Stimulated activated CD4-positive, alpha-beta T cell treated with anti-CD3 and anti-CD28 coated beads, Interleukin-1b, Interleukin-23, amount 100 ng/mL, for 1 hour (primary cell): ENCODE results near the gene MRPL50.

Experiments
- DNase-seq, 2 donors: peaks; one replicate each; pipeline ENCODE4 v3.0.0-alpha.2; 2020; ENCODE audit warnings: low read depth in 2 of 2

MRPL50 gene

GRCh38 chr9:101398068-101398929, at the start of gene MRPL50, which contains the start of gene ZNF189:
MRPL50 (minus strand) TSS chr9:101398618; CDS start chr9:101398592, 26 bp downstream.
ZNF189 (plus strand) TSS chr9:101398851; CDS start chr9:101399157, 306 bp downstream.
- DNase-seq: peak; percentile 84 to 91

DNA sequence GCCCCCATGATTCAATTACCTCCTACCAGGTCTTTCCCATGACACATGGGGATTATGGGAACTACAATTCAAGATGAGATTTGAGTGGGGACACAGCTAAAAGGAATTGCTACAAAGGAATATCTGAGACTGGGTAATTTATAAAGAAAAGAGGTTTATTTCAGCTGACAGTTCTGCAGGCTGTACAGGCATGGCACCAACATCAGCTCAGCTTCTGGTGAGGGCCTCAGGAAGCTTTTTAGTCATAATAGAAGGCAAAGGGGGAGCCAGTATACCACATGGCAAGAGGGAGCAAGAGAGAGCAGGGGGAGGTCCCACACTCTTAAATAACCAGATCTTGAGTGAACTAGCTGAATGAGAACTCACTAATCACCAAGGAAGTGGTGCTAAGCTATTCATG, 48.3 kb upstream of the MRPL50 start:
- DNase-seq: no peak

DNA sequence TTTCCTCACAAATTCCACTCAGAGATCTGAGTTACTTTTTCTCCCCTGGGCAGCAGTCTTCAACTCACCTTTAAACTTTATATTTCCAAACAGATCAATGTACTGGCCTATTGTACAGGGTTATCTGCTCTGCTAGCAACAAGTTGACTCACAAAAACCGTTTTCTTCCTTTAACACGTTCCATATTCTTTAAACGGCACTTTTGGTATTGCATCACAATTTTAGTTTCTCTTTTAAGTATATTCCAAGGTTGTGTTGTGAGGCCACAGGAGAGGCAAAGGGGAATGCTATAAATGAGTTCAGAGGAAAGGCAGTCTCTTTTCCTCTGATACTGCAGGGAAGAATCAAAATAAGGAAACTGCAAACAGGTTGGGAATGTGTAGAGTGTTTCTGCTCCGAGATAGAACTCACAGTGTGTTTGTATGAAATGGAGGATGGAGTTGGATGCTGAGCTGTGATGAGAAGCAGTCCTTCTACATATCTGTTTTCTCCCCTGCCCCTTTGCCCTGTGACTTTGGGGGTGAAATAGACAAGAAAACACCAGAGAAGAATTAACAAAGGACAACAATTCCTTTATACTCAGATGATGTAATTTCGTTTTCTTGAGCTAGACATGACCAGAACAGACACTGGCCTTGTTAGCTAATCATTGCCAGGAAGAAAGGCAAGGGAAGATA, 47.1 kb upstream of the MRPL50 start:
- no peak for DNase-seq

- DNase-seq: no peak
Observed at GRCh38 chr9:101443364-101443771, 45.0 kb upstream of the MRPL50 start.

DNA sequence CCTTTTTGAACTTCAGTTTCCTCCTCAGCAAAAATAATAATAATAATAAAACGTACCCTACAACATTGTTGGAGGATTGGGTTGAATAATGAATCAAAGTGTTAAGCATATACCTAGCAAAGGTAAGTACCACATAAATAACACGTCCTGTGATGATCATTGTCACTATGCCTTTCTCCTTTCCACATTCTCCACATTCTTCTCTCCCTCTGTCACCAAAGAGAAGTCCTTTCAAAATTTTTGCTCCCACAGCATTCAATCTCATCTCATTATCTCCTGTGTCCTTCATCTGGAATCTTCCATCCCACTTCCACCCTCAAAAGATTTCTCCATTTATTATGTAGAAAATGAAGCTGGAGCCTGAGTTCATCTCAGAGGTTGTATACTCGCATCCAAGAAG, 44.3 kb upstream of the MRPL50 start:
- no peak for DNase-seq

- no peak for DNase-seq
Observed at GRCh38 chr9:101442318-101442717, 43.9 kb upstream of the MRPL50 start.

GRCh38 chr9:101440714-101441230, 42.4 kb upstream of the MRPL50 start:
- no peak for DNase-seq

DNA sequence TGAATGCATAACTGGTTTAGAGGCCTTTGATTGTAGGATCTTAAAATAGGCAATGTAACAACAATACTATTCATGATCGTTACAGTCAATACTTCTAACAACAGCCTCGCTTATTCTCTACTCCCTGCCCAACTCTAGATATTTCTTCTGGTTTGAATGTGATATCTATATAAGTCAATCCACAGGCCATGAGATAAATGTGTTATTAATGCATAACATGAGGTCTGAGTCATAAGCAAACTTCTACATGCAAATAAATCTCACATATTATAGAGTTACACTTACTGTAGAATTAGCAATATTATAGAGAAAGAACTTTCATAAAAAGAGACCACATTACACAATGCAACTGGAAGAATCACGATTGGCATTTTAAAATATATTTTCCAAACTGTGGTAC, 40.1 kb upstream of the MRPL50 start:
- DNase-seq: no peak

- no peak for DNase-seq
Observed at GRCh38 chr9:101437806-101438232, 39.4 kb upstream of the MRPL50 start.

DNA sequence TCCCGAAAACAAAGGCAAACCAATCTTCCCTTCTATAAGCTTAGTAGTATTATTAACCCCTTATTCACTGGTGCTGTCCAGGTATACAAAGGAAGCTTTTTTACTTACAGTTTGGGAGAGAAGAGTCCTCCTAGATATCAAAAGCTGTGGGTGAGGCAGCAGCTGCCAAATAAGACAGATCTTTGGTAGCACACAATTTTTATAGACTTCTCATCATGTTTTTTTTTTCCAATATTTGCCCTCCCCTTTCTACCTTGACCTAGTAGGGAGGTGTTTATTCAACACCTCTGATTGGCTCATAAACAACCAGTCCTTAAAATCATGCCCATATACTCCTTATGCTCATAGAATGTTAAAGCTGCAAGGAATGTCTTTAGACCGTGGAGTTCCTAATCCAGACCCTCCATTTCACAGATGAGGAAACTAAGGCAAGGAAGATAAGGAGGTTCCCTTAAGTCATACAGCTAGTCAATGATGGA, 37.2 kb upstream of the MRPL50 start, which contains the start of gene ALDOB:
TSS of gene ALDOB (minus strand) at position 174 of the 479 bp plus-strand sequence. CDS start 4,887 bp downstream, outside the sequence.
- DNase-seq: no peak

DNA sequence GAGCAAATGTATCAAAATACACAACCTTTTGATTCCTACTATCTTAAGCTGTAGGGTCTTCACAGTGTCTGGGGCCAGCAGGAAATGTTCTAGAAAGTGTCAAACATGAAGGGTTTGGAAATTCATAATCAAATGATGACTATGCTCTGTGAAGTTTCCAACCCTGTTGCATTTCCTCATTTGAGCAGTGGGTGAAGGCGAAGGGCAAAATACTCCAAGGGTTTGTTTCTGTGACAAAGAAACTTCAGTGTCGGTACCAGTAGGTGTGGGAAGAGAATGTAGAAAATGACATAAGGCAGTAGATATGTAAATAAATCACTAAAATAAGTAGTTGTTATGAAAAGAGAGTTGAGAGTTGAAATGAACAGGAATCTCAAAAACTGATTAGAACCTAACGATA, 36.6 kb upstream of the MRPL50 start:
- no peak for DNase-seq

DNA sequence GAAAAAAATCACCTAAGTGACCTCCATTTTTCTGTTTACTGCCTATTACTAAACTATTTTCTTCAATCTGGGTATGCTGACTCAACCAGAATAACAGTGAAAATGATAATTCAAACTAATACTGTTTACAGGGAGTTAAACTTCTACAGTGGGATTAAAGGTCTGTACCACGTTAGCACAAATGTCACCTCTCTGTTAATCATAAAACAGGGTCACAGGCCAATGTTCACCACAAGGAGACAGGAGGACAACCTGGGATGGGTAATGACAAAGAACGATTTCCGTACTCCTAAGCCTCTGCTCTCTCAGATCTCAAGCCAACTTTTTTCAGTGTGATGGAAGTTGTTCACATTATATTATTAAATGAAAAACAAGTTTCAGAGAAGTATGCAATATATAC, 34.8 kb upstream of the MRPL50 start:
- DNase-seq: no peak

GRCh38 chr9:101432740-101433139, 34.3 kb upstream of the MRPL50 start:
- no peak for DNase-seq

- DNase-seq: no peak
Observed at GRCh38 chr9:101432171-101432570, 33.8 kb upstream of the MRPL50 start.

DNA sequence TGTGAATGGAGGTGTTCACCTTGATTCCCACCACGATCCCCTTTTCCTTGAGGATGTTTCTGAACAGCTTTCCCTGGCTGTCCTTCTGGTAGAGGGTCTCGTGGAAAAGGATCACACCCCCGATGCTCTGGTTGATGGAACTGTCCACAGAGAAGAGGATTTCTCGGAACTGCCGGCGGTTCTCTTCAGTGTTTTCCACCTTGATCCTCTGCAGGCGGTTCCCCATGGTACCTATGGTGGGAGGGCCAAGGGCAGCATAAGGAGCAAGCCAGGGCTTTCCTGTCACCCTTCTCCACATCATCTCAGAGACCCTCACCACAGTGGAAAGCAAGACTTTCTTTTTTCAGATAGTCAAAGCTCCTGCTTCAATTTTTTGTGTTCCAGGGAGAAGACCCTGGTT, 31.3 kb upstream of the MRPL50 start:
- DNase-seq: no peak

DNA sequence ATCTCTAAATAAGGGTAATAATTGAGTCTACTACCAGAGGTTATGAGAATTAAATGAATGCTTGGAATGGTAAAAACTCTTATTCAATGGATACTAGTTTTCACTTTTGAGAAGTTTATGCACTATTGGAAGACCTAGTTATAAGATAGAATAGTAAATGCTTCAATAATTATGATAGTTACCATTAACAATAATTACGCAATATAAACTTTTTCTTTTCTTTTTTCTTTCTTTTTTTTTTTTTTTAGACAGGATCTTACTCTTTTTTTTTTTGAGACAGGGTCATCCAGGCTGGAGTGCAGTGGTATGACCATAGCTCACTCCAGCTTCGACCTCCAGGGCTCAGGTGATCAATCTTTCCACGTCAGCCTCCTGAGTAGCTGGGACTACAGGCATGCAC, 30.5 kb upstream of the MRPL50 start:
- DNase-seq: no peak

- no peak for DNase-seq
Observed at GRCh38 chr9:101427957-101428655, 29.7 kb upstream of the MRPL50 start.

DNA sequence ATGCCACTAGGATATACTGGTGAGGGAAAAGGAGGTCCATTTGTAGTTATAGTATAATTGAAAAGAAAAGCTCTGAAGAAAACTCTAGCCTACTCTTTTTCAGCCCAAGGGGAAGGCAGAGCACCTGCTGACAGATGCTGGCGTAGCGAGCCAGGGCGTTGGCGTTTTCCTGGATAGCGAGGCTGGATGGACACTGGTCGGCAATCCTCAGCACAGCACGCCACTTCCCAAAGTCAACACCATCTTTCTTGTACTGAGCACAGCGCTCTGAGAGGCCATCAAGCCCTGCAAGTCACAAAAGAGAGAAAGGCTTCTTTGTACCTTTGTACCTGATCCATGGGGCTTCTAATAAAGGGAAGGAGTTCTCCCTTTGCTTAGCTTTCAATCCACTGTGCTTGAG, 28.9 kb upstream of the MRPL50 start:
- DNase-seq: no peak

DNA sequence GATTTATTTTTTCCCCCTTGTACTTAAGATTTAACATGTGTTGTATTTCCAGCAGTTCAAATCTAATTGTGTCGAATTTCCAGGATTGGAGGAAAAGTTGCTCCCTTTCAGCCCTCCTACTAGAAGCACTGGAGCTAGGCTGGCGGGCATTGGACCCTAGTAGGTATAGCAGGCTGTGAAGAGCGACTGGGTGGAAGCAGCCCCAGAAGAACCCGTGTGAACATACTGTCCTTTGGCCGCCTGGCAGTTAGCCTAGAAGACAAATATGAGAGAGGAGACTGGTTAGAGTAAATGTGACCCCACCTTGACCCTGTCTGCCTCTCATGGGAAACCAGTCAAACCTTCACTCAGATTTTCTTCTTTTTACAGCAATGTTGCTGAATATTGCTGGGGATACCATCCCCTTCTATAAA, 23.2 kb upstream of the MRPL50 start:
- no peak for DNase-seq

- DNase-seq: no peak
Observed at GRCh38 chr9:101419863-101420262, 21.4 kb upstream of the MRPL50 start.

- no peak for DNase-seq
Observed at GRCh38 chr9:101418518-101419430, 20.4 kb upstream of the MRPL50 start.
